Measurements from ENCODE around the gene PLCL2. TPM values are rescaled to one million over a fixed set of nuclear protein-coding genes. Genes with fewer than 3 reads are reported as not detected.

Gene PLCL2
- total and polyA plus RNA-seq, 2 donors (not counting 3 experiments of a cell fraction or from before 2014, with no cell fraction given): 2.3 to 10.7 TPM

- intact Hi-C loops (cut with micrococcal nuclease) (no loop called here), dilution Hi-C loops (cut with MboI; ENCODE audit: extremely low pct_ligation_motif_present, low sequenced_read_pairs) (no loop called here)
- no peaks in the 10 kb centered on the region for H3K27me3 ChIP-seq (ENCODE audit: control insufficient read depth in 2 of 2, insufficient read depth in 2 of 2, low read length in 2 of 2)
- no peak overlapping the region for H2AFZ ChIP-seq (ENCODE audit: low read depth, low read length)
- H3K9me3 ChIP-seq (replicated peaks; ENCODE audit: control insufficient read depth, insufficient read depth, low read length): no peaks in the 10 kb centered on the region
- H3K4me1 ChIP-seq (ENCODE audit: control insufficient read depth, extremely low read depth, insufficient read depth, low read length): no peaks in the 10 kb centered on the region
- no peak overlapping the region for H3K27ac ChIP-seq (ENCODE audit: insufficient read depth, low read depth, low read length)
- no peak overlapping the region for H3K4me2 ChIP-seq (ENCODE audit: insufficient read depth, low read length)
- BruUV-seq (replicated peaks): no TSS peak
- H3K9ac ChIP-seq (replicated peaks; ENCODE audit: extremely low read depth, insufficient read depth, low read length): no peak overlapping the region
- FAIRE-seq (no peak), DNase-seq (ENCODE audit: low read depth, low spot score) (no peak)
- H3K36me3 ChIP-seq (ENCODE audit: control insufficient read depth in 2 of 2, extremely low read depth in 1 of 2, insufficient read depth in 2 of 2, low read length in 2 of 2): no peaks in the 10 kb centered on the region
- H4K20me1 ChIP-seq (replicated peaks; ENCODE audit: control insufficient read depth, extremely low read depth, insufficient read depth, low read length): no peaks in the 10 kb centered on the region
- ChIA-PET CTCF (interaction anchor here (1.5 kb wide), 1 partner anchor 225 kb away, joined by 3 read pairs; no protein-coding TSS in a partner anchor), POLR2A (no interaction called here)
- H3K9me1 ChIP-seq (replicated peaks; ENCODE audit: control insufficient read depth, extremely low read depth, insufficient read depth, low read length): no peaks in the 10 kb centered on the region
- no peak overlapping the region for H3K4me3 ChIP-seq (replicated peaks in 1 of 3; ENCODE audit: insufficient read depth in 1 of 3, low read depth in 1 of 3, low read length in 3 of 3)
- no peaks in the 10 kb centered on the region for H3K79me2 ChIP-seq (ENCODE audit: control insufficient read depth, insufficient read depth, low read length)
- no peak for TF ChIP-seq GATA2 (IDR thresholded peaks at IDR 0.05; ENCODE audit: insufficient read depth, insufficient read length, low read depth, low read length)
- TF ChIP-seq JUN (IDR thresholded peaks at IDR 0.05; ENCODE audit: borderline replicate concordance, insufficient read depth, insufficient read length, low read depth): no peak
- TF ChIP-seq POLR2AphosphoS5 (IDR thresholded peaks at IDR 0.05; ENCODE audit: insufficient read depth, low read depth, low read length): no peak
- no peak for TF ChIP-seq EZH2 (IDR thresholded peaks at IDR 0.05; ENCODE audit: borderline replicate concordance, low read depth, low read length, severe bottlenecking)
- no peak for TF ChIP-seq CTCF (IDR thresholded peaks at IDR 0.05; ENCODE audit: extremely low read depth in 1 of 2, insufficient read depth in 1 of 2, low read depth in 1 of 2, low read length in 2 of 2)
Measured at GRCh38 chr3:17047894-17048293, 163.1 kb downstream of the PLCL2 start.

GRCh38 chr3:17050071-17050470, 165.3 kb downstream of the PLCL2 start:
- H3K4me3 ChIP-seq (replicated peaks in 1 of 3; ENCODE audit: insufficient read depth in 1 of 3, low read depth in 1 of 3, low read length in 3 of 3): no peak overlapping the region
- no peak for FAIRE-seq
- ChIA-PET POLR2A (no interaction called here), CTCF (no interaction called here)
- H3K9ac ChIP-seq (replicated peaks; ENCODE audit: extremely low read depth, insufficient read depth, low read length): no peak overlapping the region
- no peaks in the 10 kb centered on the region for H3K27me3 ChIP-seq (ENCODE audit: control insufficient read depth in 2 of 2, insufficient read depth in 2 of 2, low read length in 2 of 2)
- DNase-seq (ENCODE audit: low read depth, low spot score): no peak
- H3K9me1 ChIP-seq (replicated peaks; ENCODE audit: control insufficient read depth, extremely low read depth, insufficient read depth, low read length): no peaks in the 10 kb centered on the region
- no TSS peak for BruUV-seq (replicated peaks)
- intact Hi-C loops (cut with micrococcal nuclease): no loop called here
- no peaks in the 10 kb centered on the region for H3K79me2 ChIP-seq (ENCODE audit: control insufficient read depth, insufficient read depth, low read length)
- no peak overlapping the region for H3K4me2 ChIP-seq (ENCODE audit: insufficient read depth, low read length)
- H3K9me3 ChIP-seq (replicated peaks; ENCODE audit: control insufficient read depth, insufficient read depth, low read length): no peaks in the 10 kb centered on the region
- no peaks in the 10 kb centered on the region for H3K4me1 ChIP-seq (ENCODE audit: control insufficient read depth, extremely low read depth, insufficient read depth, low read length)
- no peak overlapping the region for H3K27ac ChIP-seq (ENCODE audit: insufficient read depth, low read depth, low read length)
- dilution Hi-C loops (cut with MboI; ENCODE audit: extremely low pct_ligation_motif_present, low sequenced_read_pairs): no loop called here
- no peaks in the 10 kb centered on the region for H3K36me3 ChIP-seq (ENCODE audit: control insufficient read depth in 2 of 2, extremely low read depth in 1 of 2, insufficient read depth in 2 of 2, low read length in 2 of 2)
- TF ChIP-seq EZH2 (IDR thresholded peaks at IDR 0.05; ENCODE audit: borderline replicate concordance, low read depth, low read length, severe bottlenecking): no peak
- TF ChIP-seq GATA2 (IDR thresholded peaks at IDR 0.05; ENCODE audit: insufficient read depth, insufficient read length, low read depth, low read length): no peak
- no peak for TF ChIP-seq JUN (IDR thresholded peaks at IDR 0.05; ENCODE audit: borderline replicate concordance, insufficient read depth, insufficient read length, low read depth)
- no peak for TF ChIP-seq POLR2AphosphoS5 (IDR thresholded peaks at IDR 0.05; ENCODE audit: insufficient read depth, low read depth, low read length)
- TF ChIP-seq CTCF (IDR thresholded peaks at IDR 0.05; ENCODE audit: extremely low read depth in 1 of 2, insufficient read depth in 1 of 2, low read depth in 1 of 2, low read length in 2 of 2): no peak
- no peak for TF ChIP-seq MYC (IDR thresholded peaks at IDR 0.05; ENCODE audit: low read depth, low read length)
- TF ChIP-seq MAX (IDR thresholded peaks at IDR 0.05; ENCODE audit: insufficient read depth, insufficient read length): no peak
- no peak for TF ChIP-seq FOS (IDR thresholded peaks at IDR 0.05; ENCODE audit: borderline replicate concordance, insufficient read depth, low read length)
- TF ChIP-seq POLR2A (IDR thresholded peaks at IDR 0.05; ENCODE audit: low read depth, low read length): no peak
- no peak overlapping the region for H2AFZ ChIP-seq (ENCODE audit: low read depth, low read length)
- H4K20me1 ChIP-seq (replicated peaks; ENCODE audit: control insufficient read depth, extremely low read depth, insufficient read depth, low read length): no peaks in the 10 kb centered on the region
